Activated CD4-positive, CD25-positive, alpha-beta regulatory T cell treated with anti-CD3 and anti-CD28 coated beads, Interleukin-2, amount 50 U/mL, for 16 hours (primary cell): ENCODE measurements around the gene MAGEA11.
"Not testable (repeated sequence)": the region's sequence is repeated elsewhere in the genome, so short reads cannot be mapped to it uniquely, and the experiment has no call there.

Source experiments
- DNase-seq: peaks from one replicate; pipeline ENCODE4 v3.0.0-alpha.2; 2020; ENCODE audit warnings: low read depth, low spot score

MAGEA11 gene

DNA sequence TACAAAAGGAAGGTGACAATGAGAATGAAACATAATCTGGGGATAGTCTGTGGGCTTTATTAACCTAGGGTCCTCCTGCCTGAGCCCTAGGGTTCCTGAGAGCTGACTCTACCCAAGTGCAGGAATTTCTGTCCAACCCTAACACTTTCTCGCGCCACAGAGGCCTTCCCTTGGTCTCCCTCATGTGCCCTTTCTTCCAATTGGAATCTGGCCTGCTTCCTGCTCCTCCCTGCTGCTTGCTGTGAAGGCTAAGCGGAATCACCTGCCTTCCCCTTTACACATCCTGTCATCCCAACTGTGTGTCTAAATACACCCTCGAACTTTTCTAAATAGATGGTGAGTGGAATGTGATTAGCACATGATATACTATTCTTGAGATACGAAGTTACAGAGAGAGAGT lies 5.9 kb downstream of the MAGEA11 start:
- DNase-seq: no peak

DNA sequence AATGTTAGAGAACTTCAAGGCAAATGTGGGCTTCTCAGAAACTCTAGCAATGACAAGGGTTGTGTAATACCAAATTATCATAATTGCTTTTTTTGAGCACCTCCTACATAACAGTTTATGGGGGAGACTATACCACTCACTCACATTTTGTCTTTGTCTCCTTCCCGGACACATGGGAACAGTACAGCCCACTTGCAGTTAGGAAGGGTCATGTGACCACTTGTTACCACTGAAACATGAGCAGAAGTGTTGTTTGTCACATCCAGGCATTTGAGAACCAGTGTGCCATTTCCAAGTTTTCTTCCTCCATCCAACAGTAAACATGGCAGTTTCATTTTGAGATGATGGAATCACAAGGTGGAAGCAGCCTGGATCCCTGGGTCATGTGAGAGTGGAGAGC lies 6.9 kb downstream of the MAGEA11 start:
- DNase-seq: no peak

DNA sequence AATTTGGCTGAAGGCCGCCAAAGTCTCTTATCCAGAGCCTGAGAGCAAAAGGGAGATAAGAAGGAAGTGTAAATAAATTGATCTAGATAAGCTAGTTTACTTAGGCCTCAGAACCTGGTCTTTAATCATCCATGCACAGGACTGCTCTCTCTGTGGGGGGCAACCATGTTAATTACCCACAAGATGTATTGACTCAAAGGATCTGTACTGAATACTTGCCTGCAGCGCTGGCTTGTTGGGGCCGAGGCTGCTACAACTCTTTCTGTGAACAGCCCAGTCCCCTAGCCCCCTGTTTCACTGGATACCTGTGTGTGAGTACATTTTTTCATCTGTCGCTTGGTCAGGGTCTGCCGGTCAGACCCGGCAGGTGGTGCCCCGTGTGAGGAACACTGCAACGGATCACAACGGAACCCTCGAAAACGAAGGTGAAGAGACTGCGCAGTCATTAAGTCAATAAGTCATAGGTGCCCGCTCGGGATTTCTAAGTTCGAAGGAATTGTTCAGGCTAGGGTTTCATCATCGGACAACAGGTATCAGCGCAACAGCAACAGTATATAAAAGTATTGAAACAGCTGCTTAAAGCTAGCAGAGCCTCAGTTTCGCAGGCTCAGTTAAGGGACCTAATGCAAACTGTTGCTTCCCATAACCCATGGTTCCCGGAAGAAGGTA lies 8.3 kb downstream of the MAGEA11 start:
- DNase-seq: no peak

DNA sequence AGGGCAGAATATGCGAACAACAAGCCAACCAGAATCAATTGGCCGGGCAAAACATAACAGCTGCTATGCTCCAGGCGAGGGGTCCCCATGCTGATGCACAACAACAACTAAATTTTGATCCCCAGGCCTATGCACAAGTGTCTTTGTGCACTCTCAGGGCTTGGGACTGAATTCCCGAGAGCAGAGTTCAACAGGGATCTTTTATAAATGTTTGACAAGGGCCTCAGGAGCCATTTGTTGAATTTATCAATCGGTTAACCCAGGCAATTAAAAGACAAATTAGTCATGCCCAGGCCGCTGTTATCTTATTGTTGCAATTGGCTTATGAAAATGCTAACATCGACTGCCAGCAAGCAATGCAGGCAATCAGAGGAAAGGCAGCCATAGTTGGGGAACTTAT lies 9.4 kb downstream of the MAGEA11 start:
- not testable (repeated sequence) for DNase-seq

DNA sequence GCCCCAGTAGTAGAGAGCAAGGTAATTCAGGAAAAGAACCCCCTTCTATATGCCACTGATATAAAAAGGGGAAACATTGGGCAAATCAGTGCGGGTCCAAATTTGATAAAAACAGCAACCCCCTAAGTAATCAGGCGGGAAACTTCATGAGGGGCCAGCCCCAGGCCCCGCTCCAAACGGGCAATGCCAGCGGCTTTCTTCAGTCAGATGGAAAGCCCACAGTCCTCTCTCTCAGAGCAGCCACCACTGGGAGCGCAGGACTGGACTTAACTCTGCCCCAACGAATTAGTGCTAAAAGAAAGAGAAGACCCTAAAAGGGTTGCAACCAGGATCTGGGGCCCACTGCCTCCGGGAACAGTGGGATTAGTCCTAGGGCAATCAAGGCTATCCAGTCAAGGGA lies 9.9 kb downstream of the MAGEA11 start:
- no peak for DNase-seq

DNA sequence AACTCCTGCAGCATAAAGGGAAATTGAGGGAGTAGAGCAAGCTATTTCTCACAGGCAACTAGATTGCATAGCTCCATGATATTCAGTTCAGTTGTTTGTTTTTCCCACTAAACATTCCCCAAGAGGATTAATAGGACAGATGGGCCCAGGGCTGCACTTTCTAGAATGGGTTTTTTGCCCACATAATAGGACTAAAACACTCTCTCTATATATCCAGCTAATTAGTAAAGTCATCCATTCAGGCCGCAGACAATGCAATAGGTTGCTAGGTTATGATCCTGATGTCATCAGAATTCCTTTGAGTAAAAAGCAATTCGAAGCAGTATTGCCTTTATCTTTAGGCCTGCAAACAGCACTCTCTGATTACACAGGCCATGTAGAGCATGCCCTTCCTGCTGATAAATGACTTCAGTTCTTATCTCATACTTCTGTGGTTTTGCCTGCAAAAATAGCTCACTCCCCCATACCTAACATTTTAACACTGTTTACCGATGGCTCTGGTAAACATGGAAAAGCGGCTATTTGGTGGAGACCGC lies 11.8 kb downstream of the MAGEA11 start:
- DNase-seq: not testable (repeated sequence)

DNA sequence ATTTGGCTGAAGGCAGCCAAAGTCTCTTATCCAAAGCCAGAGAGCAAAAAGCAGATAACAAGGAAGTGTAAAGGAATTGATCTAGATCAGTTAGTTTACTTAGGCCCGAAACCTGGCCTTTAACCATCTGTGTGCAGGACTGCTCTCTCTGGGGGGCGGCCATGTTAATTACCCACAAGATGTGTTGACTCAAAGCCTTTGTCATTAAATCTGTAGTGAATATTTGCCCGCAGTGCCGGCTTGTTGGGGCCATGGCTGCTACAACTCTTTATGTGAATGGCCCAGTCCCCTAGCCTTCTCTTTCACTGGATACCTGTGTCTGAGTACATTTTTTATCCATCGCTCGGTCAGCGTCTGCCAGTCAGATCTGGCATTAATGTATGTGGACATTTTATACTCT lies 15.4 kb downstream of the MAGEA11 start:
- not testable (repeated sequence) for DNase-seq

DNA sequence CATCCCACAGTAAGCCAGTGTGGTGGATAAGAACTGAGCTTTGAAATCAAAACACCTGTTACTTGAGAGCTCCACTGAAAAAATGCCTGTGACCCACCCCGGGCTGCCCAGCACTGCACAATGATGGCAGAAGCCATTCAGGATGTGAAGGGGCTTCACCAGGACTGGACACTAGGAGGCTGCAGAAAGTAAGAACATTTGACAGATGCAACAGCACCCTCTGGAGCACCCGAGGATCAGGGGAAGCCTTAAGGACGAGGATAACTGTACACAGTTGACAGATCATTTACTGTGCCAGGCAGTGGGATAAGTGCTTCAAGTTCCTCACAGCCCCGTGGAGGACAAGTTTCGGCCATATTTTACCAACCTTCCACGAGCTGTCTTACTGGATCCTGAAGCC lies 30.4 kb downstream of the MAGEA11 start:
- not testable (repeated sequence) for DNase-seq

DNA sequence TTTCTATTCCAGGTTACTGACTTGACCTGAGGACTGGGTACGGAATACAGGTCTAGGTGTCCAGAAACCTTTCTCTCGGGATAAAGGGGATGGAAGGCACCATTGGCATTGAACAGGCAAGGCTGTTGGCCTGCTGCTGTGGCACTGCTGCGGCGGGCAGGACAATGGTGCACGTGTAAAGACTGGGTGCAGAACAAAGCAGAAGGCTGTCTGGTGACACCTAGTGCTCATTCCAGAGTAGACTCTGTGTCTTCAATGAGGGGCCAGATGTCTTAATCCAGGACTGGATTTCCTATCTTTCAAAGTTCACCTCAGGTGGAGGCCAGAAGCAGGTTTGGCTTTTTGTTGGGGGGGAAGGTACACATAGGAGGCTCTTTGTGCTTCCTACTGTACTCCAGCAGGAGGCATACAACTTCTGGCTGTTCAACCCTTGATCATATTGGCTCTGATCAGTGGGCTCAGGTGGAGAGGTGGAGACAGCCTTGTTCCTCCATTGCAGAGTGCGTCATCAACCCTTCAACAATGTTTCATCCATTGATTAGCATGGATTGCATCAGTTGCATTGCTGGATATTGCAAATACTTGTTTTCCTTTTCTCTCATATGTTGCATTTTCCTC lies 34.6 kb downstream of the MAGEA11 start:
- not testable (repeated sequence) for DNase-seq

DNA sequence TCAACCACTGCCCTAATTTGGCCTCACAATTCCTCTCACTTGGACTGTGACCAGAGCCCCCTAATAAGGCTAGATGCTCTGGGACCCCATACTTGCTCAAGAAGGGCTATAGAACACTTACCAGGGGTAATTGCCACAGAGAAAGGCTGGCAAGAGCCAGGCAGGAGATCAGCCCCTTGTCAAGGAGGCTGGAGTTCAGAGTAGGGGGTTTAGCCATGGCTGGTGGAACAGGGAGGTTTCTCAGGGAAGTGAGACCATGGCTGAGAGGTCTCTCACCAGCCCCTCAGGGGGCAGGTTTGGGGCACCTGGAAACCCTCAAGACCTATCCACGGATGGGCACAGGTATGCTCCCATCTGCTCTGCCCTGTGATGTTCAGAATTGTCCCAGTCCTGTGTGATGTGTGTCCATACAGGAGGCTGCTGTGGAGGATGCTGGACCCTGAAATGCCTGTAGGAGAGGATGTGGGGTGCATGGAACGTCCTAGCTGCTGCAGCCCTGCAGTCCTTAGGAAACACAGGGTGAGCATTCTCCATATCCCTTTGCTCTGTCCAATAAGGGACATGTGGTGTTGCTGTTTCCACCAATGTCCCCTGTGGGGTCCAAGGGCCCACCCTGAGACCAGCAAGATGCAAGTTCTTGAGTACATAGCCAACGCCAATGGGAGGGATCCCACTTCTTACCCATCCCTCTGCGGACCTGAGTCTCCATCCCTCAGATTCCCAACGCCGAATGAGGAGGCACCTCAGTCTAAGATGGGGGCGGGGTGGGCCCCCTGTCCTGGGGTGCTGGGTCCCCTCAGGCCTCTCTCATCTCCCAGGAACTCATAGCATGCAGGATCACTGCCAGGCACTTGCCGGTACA lies 45.6 kb downstream of the MAGEA11 start:
- DNase-seq: no peak

DNA sequence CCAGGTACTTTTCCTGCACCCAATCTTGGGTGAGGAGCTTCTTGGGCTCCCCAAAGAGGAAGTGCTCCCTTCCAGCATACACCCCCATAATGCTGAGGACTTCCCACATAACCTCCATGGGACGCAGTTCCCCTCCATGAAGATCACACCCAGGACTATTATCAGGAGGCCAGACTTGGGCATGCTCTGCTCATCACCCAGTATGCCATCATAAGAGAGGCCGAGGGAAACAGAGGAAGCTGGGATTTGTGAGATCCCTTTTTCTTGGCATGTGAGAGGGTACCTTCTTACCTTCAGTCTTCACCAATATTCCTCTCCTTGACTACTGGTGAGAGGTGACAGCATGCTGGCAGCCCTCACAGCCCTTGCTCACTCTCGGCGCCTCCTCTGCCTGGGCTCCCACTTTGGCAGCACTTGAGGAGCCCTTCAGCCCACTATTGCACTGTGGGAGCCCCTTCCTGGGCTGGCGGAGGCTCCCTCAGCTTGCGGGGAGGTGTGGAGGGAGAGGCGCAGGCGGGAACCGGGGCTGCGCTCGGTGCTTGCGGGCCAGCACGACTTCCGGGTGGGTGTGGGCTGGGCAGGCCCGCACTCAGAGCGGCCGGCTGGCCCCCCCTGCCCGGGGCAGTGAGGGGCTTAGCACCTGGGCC lies 46.3 kb downstream of the MAGEA11 start:
- no peak for DNase-seq

DNA sequence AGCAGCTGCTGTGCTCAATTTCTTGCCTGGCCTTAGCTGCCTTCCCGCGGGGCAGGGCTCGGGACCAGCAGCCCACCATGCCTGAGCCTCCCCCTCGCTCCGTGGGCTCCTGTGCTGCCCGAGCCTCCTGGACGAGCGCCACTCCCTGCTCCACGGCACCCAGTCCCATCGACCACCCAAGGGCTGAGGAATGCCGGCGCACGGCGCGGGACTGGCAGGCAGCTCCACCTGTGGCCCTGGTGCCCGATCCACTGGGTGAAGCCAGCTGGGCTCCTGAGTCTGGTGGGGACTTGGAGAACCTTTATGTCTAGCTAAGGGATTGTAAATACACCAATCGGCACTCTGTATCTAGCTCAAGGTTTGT lies 46.8 kb downstream of the MAGEA11 start:
- not testable (repeated sequence) for DNase-seq

DNA sequence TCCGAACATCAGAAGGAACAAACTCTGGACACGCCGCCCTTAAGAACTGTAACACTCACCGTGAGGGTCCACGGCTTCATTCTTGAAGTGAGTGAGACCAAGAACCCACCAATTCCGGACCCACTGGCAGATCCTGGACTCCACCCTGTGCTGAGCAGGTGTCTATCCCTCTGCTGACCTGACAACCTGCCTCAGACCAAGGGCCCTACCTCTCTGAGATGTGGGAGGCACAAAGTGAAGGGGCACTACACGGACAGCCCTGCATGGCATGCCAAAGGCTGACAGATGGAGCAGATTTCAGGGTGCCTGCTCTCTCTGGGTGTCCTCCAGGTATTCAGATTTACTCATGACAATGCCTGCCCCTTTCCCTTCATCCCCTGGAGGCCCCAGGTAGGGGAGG lies 48.0 kb downstream of the MAGEA11 start:
- no peak for DNase-seq

DNA sequence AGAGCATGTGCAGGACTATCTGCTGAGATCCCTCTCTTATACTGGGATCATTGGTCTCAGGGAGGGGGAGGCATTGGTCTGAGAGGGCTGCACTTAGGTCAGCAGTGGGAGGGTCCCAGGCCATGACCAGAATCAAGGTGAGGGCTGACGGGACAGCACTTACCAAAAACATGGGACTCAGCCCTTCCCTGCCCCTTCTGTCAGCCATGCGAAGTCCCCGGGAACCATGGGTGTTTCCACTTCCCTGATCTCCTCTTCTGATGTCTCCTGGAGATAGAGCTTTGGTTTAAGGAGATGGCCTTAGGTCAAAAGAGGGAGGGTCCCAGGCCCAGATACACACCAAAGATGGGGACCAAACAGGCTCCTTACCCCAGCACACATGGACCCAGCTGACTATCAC lies 49.1 kb downstream of the MAGEA11 start:
- DNase-seq: no peak

DNA sequence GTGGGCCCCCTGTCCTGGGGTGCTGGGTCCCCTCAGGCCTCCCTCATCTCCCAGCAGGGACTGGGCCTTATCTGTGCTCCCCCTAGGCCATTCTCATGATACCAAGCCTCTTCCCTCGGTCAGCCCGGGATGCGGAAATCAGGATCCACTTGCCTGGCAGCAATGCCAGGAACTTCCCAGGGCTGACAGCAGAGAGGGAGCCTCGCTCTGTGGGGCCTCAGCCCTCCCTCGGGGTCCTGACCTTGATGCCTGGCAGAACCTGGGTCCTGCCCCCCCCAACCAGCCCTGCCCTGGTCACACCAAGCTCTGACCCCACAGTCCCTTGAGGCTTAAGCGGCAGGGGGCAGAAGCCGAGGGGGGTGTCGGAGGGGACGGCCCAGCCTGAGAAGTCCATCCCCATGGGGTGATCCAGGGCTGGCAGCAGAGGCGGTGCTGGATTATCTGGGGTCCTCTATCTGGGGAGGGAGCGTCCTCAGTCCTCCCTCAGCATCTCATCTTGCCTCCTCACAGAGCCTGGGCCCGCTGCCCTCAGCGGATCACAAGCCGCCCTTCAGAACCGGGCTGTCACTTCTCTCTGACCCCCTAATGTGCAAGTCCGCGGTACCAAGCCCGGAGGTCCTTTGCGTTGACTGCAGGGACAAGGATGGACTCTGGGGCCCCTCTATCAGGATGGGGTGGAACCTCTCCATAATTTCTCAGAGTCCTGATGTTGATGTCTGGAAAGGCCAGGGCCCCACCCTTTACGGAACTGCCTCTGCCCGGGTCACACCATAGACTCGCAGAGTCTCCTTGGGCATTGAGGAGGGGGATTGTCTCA lies 50.2 kb downstream of the MAGEA11 start:
- DNase-seq: not testable (repeated sequence)

DNA sequence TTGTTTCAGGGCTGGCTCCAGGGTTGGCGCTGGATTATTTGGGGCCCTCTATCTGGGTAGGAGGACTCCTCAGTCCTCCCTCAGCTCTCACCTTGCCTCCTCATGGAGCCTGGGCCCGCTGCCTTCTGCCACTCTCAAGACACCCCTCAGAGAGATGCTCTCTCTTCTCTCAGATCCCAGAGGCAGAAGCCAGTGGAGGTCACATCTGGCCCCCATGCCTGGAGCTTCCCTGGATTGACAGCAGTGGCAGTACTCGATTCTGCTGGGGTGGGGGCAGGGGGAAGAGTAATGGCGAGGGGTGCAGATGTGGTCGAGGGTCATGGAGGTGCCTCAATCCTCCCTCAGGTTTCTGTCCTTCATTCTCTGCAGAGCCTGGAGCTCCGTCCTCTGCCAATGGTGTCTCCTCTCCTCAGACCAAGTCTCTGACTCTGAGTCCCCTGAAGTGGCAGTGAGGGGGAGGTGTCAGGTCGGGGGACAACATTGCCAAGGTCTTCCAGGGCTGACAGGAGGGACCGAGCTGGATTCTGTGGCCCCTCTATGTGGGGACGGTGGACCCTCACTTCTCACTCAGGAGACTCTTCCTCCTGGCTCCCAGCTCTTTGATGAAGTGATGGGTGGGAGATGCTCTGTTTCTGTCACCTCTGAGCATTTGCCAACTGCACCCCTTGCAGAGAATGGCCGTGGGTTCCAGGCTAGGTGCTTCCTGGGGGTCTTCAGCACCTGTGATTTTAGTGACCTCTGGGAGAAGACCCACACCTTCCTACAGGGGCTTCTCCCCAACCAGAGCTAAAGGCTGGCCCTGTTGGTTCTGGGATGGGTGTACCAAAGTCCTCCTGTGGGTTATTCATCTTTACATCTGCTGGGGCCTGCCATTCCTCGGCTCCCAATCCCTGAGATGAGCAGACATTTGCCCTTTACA lies 51.1 kb downstream of the MAGEA11 start:
- DNase-seq: no peak
